ENCODE results near the gene PAX8. TPM values are rescaled to one million over a fixed set of nuclear protein-coding genes. Genes with fewer than 3 reads are reported as not detected.

The PAX8 gene
- total and polyA plus RNA-seq, 2 of the 13 experiments (the other 11 are each of a cell fraction or from before 2014, with no cell fraction given): 1.5 to 8.8 TPM

DNA sequence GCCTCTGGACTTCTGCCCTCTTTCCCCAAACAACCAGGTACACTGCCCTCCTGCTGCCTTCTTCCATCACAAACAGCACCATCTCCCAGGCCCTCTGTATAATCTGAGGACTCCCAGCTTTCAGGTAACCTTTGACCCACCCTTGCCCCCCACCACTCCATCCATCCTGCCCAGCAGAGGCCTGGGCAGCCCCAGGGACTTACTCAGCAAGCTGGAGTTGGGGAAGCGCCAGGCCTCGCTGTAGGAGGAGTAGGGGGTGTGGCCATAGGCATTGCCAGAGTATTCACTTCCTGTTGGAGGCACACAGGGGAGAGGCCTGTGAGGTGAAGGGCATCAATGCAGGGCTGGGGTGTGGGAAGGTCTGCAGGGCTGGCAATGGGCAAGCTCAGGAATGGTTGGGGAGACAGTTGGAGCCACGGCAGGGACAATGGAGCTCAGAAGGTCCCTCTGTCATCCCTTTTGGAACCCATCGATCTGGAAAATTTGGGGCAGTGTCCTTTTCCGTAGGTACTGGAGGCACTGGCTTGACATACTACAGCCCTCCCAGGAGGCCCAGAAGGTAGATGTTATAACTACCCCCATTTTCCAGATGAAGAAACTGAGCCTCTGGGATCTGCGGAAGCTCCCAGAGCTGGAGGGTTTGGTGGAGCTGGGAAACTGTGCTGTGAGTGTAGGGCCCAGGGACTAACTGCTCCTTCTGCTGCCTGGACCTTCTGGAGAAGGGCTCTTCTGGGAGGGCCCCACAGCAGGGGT lies 58.7 kb downstream of the PAX8 start (continued):
- TF ChIP-seq, protein P1, sequence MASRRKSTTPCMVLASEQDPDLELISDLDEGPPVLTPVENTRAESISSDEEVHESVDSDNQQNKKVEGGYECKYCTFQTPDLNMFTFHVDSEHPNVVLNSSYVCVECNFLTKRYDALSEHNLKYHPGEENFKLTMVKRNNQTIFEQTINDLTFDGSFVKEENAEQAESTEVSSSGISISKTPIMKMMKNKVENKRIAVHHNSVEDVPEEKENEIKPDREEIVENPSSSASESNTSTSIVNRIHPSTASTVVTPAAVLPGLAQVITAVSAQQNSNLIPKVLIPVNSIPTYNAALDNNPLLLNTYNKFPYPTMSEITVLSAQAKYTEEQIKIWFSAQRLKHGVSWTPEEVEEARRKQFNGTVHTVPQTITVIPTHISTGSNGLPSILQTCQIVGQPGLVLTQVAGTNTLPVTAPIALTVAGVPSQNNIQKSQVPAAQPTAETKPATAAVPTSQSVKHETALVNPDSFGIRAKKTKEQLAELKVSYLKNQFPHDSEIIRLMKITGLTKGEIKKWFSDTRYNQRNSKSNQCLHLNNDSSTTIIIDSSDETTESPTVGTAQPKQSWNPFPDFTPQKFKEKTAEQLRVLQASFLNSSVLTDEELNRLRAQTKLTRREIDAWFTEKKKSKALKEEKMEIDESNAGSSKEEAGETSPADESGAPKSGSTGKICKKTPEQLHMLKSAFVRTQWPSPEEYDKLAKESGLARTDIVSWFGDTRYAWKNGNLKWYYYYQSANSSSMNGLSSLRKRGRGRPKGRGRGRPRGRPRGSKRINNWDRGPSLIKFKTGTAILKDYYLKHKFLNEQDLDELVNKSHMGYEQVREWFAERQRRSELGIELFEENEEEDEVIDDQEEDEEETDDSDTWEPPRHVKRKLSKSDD (CRISPR knock-in tag; IDR thresholded peaks at IDR 0.05; ENCODE audit: low read depth): no peak
- TF ChIP-seq, protein P2, sequence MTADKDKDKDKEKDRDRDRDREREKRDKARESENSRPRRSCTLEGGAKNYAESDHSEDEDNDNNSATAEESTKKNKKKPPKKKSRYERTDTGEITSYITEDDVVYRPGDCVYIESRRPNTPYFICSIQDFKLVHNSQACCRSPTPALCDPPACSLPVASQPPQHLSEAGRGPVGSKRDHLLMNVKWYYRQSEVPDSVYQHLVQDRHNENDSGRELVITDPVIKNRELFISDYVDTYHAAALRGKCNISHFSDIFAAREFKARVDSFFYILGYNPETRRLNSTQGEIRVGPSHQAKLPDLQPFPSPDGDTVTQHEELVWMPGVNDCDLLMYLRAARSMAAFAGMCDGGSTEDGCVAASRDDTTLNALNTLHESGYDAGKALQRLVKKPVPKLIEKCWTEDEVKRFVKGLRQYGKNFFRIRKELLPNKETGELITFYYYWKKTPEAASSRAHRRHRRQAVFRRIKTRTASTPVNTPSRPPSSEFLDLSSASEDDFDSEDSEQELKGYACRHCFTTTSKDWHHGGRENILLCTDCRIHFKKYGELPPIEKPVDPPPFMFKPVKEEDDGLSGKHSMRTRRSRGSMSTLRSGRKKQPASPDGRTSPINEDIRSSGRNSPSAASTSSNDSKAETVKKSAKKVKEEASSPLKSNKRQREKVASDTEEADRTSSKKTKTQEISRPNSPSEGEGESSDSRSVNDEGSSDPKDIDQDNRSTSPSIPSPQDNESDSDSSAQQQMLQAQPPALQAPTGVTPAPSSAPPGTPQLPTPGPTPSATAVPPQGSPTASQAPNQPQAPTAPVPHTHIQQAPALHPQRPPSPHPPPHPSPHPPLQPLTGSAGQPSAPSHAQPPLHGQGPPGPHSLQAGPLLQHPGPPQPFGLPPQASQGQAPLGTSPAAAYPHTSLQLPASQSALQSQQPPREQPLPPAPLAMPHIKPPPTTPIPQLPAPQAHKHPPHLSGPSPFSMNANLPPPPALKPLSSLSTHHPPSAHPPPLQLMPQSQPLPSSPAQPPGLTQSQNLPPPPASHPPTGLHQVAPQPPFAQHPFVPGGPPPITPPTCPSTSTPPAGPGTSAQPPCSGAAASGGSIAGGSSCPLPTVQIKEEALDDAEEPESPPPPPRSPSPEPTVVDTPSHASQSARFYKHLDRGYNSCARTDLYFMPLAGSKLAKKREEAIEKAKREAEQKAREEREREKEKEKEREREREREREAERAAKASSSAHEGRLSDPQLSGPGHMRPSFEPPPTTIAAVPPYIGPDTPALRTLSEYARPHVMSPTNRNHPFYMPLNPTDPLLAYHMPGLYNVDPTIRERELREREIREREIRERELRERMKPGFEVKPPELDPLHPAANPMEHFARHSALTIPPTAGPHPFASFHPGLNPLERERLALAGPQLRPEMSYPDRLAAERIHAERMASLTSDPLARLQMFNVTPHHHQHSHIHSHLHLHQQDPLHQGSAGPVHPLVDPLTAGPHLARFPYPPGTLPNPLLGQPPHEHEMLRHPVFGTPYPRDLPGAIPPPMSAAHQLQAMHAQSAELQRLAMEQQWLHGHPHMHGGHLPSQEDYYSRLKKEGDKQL (CRISPR knock-in tag; IDR thresholded peaks at IDR 0.05; ENCODE audit: low read depth): no peak
- TF ChIP-seq, protein P3, sequence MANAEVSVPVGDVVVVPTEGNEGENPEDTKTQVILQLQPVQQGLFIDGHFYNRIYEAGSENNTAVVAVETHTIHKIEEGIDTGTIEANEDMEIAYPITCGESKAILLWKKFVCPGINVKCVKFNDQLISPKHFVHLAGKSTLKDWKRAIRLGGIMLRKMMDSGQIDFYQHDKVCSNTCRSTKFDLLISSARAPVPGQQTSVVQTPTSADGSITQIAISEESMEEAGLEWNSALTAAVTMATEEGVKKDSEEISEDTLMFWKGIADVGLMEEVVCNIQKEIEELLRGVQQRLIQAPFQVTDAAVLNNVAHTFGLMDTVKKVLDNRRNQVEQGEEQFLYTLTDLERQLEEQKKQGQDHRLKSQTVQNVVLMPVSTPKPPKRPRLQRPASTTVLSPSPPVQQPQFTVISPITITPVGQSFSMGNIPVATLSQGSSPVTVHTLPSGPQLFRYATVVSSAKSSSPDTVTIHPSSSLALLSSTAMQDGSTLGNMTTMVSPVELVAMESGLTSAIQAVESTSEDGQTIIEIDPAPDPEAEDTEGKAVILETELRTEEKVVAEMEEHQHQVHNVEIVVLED (CRISPR knock-in tag; IDR thresholded peaks at IDR 0.05; ENCODE audit: borderline replicate concordance): no peak
- TF ChIP-seq SRSF1 (optimal IDR thresholded peaks at IDR 0.05; ENCODE audit: low read depth, low read length) (no peak), NFE2L1 (CRISPR knock-in tag; IDR thresholded peaks at IDR 0.05; ENCODE audit: borderline replicate concordance) (no peak), ATF7-NPFF (CRISPR knock-in tag; IDR thresholded peaks at IDR 0.05; ENCODE audit: low read depth) (no peak), POLR2A (IDR thresholded peaks at IDR 0.05; ENCODE audit: insufficient read depth in 1 of 2, low read depth in 2 of 2, low read length in 2 of 2) (peak; percentile 77 to 96), NFIC (IDR thresholded peaks at IDR 0.05; ENCODE audit: low read length) (no peak; the same call in 1 of the 2 replicates), TP53 (CRISPR knock-in tag; conservative IDR thresholded peaks at IDR 0.05) (no peak)
- TF ChIP-seq, protein P4, sequence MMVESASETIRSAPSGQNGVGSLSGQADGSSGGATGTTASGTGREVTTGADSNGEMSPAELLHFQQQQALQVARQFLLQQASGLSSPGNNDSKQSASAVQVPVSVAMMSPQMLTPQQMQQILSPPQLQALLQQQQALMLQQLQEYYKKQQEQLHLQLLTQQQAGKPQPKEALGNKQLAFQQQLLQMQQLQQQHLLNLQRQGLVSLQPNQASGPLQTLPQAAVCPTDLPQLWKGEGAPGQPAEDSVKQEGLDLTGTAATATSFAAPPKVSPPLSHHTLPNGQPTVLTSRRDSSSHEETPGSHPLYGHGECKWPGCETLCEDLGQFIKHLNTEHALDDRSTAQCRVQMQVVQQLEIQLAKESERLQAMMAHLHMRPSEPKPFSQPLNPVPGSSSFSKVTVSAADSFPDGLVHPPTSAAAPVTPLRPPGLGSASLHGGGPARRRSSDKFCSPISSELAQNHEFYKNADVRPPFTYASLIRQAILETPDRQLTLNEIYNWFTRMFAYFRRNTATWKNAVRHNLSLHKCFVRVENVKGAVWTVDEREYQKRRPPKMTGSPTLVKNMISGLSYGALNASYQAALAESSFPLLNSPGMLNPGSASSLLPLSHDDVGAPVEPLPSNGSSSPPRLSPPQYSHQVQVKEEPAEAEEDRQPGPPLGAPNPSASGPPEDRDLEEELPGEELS (CRISPR knock-in tag; IDR thresholded peaks at IDR 0.05): no peak
- TF ChIP-seq, protein P5, sequence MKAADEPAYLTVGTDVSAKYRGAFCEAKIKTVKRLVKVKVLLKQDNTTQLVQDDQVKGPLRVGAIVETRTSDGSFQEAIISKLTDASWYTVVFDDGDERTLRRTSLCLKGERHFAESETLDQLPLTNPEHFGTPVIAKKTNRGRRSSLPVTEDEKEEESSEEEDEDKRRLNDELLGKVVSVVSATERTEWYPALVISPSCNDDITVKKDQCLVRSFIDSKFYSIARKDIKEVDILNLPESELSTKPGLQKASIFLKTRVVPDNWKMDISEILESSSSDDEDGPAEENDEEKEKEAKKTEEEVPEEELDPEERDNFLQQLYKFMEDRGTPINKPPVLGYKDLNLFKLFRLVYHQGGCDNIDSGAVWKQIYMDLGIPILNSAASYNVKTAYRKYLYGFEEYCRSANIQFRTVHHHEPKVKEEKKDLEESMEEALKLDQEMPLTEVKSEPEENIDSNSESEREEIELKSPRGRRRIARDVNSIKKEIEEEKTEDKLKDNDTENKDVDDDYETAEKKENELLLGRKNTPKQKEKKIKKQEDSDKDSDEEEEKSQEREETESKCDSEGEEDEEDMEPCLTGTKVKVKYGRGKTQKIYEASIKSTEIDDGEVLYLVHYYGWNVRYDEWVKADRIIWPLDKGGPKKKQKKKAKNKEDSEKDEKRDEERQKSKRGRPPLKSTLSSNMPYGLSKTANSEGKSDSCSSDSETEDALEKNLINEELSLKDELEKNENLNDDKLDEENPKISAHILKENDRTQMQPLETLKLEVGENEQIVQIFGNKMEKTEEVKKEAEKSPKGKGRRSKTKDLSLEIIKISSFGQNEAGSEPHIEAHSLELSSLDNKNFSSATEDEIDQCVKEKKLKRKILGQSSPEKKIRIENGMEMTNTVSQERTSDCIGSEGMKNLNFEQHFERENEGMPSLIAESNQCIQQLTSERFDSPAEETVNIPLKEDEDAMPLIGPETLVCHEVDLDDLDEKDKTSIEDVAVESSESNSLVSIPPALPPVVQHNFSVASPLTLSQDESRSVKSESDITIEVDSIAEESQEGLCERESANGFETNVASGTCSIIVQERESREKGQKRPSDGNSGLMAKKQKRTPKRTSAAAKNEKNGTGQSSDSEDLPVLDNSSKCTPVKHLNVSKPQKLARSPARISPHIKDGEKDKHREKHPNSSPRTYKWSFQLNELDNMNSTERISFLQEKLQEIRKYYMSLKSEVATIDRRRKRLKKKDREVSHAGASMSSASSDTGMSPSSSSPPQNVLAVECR (CRISPR knock-in tag; IDR thresholded peaks at IDR 0.05; ENCODE audit: borderline replicate concordance): peak; percentile 80; the same call in 1 of the 2 replicates
